Activated naive CD4-positive, alpha-beta T cell treated with anti-CD3 and anti-CD28 coated beads, Interleukin-2, amount 50 U/mL, for 16 hours (primary cell): Measurements from ENCODE around the gene BOLA1.
"Not testable (repeated sequence)": the region's sequence is repeated elsewhere in the genome, so short reads cannot be mapped to it uniquely, and the experiment has no call there.

Source experiments
- DNase-seq: peaks from one replicate; pipeline ENCODE4 v3.0.0-alpha.2; 2020

Gene BOLA1

GRCh38 chr1:149932474-149932873, 33.1 kb downstream of the BOLA1 start:
- DNase-seq, result no peak

GRCh38 chr1:149933208-149933607, 33.8 kb downstream of the BOLA1 start:
- DNase-seq, result no peak

GRCh38 chr1:149934356-149934755, 35.0 kb downstream of the BOLA1 start:
- DNase-seq, result no peak

- DNase-seq, result no peak
Observed at GRCh38 chr1:149936170-149936991, 37.0 kb downstream of the BOLA1 start, which contains the start of gene MTMR11. TSS of gene MTMR11 (minus strand) at chr1:149936879. CDS start at chr1:149936647, 232 bp downstream.

- no peak for DNase-seq
Observed at GRCh38 chr1:149936992-149937705, 37.8 kb downstream of the BOLA1 start.

- DNase-seq, result no peak
Observed at GRCh38 chr1:149937759-149938158, 38.4 kb downstream of the BOLA1 start.

- not testable (repeated sequence) for DNase-seq
Observed at GRCh38 chr1:149938668-149939003, 39.3 kb downstream of the BOLA1 start.

GRCh38 chr1:149940427-149940826, 41.1 kb downstream of the BOLA1 start:
- no peak for DNase-seq

- no peak for DNase-seq
Observed at GRCh38 chr1:149942207-149942606, 42.8 kb downstream of the BOLA1 start.

- no peak for DNase-seq
Observed at GRCh38 chr1:149942885-149943284, 43.5 kb downstream of the BOLA1 start.

- DNase-seq, result no peak
Observed at GRCh38 chr1:149945206-149945605, 45.8 kb downstream of the BOLA1 start.

- no peak for DNase-seq
Observed at GRCh38 chr1:149949911-149950310, 50.5 kb downstream of the BOLA1 start.
